Fibroblast of villous mesenchyme (primary cell): ENCODE results near the gene RSPH6A. TPM values are rescaled to one million over a fixed set of nuclear protein-coding genes. Genes with fewer than 3 reads are reported as not detected.

Experiments
- DNase-seq: peaks from one replicate; pipeline ENCODE4 v3.0.0-alpha.2; 2010; ENCODE audit warnings: low read depth
- H3K4me3 ChIP-seq: 2 replicates; pipeline ENCODE4 v1.5.1; 2011; ENCODE audit warnings: low read depth, mild to moderate bottlenecking, low read length
- CTCF ChIP-seq: IDR thresholded peaks from 2 replicates; pipeline ENCODE4 v1.5.1; 2012; ENCODE audit warnings: low read depth, mild to moderate bottlenecking, low read length; ENCODE audit not compliant: insufficient read depth
- total RNA-seq: library from RNA; depleted of rRNA; stranded (reverse); fragments of >200 nt; gene quantifications from 2 replicates; pipeline ENCODE4 v1.2.3, GENCODE V29; 2012

Gene RSPH6A
- total RNA-seq, 1 donor, result under 0.01 TPM

- no peak for TF ChIP-seq CTCF
- no peak for DNase-seq
- no peak overlapping the region for H3K4me3 ChIP-seq
Measured at GRCh38 chr19:45860359-45861259, 45.5 kb upstream of the RSPH6A start.

- no peak for TF ChIP-seq CTCF
- no peak overlapping the region for H3K4me3 ChIP-seq
- DNase-seq, result no peak
Measured at GRCh38 chr19:45854167-45854778, 39.2 kb upstream of the RSPH6A start.

- H3K4me3 ChIP-seq, result no peak overlapping the region
- TF ChIP-seq CTCF, result no peak
- DNase-seq, result no peak
Measured at GRCh38 chr19:45852983-45853382, 37.9 kb upstream of the RSPH6A start.

- DNase-seq, result no peak
- no peak for TF ChIP-seq CTCF
- H3K4me3 ChIP-seq, result no peak overlapping the region
Measured at GRCh38 chr19:45852145-45852750, 37.1 kb upstream of the RSPH6A start.

- no peak for DNase-seq
- TF ChIP-seq CTCF, result peak; percentile 34
- H3K4me3 ChIP-seq, result no peak overlapping the region
Measured at GRCh38 chr19:45848922-45849321, 33.8 kb upstream of the RSPH6A start.

- DNase-seq, result no peak
- no peak for TF ChIP-seq CTCF
- H3K4me3 ChIP-seq, result no peak overlapping the region
Measured at GRCh38 chr19:45847663-45848062, 32.6 kb upstream of the RSPH6A start.
